HepG2 (cell line): ENCODE results near the gene PLD6. TPM values are rescaled to one million over a fixed set of nuclear protein-coding genes. Genes with fewer than 3 reads are reported as not detected.

Experiments used
- ATAC-seq: fragments of 200-7000 bp; cut with Tn5 transposase; 3 replicates; pipeline ENCODE4 v1.9.1; 2020; ENCODE audit warnings: mild to moderate bottlenecking, moderate library complexity
- BruUV-seq: library from RNA; stranded (reverse); fragments of 400-500 nt; replicated peaks from 2 replicates; lab custom pipeline; 2021; lab: Mats Ljungman, UMichigan
- CTCF ChIA-PET: fragments of 300-600 bp; formaldehyde crosslinking; extraction: SDS; loops from one replicate; lab custom pipeline; 2021; ENCODE audit warnings: low total read pairs, inconsistent platforms, low intra/inter-chr PET ratio; lab: Yijun Ruan, JAX
- POLR2A ChIA-PET: fragments of 350-600 bp; sonication (Branson Sonifier 250); formaldehyde crosslinking; loops from one replicate; lab custom pipeline; 2020; ENCODE audit warnings: antibody characterized with exemption, inconsistent platforms; lab: Yijun Ruan, JAX
- DNase-seq: peaks from one replicate; pipeline ENCODE4 v3.0.0-alpha.2; 2015; ENCODE audit warnings: low spot score
- FAIRE-seq: peaks from 3 replicates; lab custom pipeline; 2011; peaks lifted over from hg19 to GRCh38; lab: Jason Lieb, UNC
- H2AFZ ChIP-seq: one replicate; pipeline ENCODE4 v1.6.1; 2011; ENCODE audit warnings: low read length, inconsistent platforms
- H3K27ac ChIP-seq: fragments of 300-600 bp; 3 replicates; pipeline ENCODE4 v1.8.0; 2011; ENCODE audit warnings: mixed run types, mild to moderate bottlenecking, mixed read lengths, low read length, inconsistent platforms; ENCODE audit not compliant: insufficient read depth; ENCODE audit errors: extremely low read length
- H3K27me3 ChIP-seq, 2 experiments: fragments of 200-600 bp in 1 of 2; 2 replicates in 1 of 2; 3 replicates in 1 of 2; pipeline versions ENCODE4 v1.6.0 to v1.8.0; 2011; ENCODE audit warnings: low read length in 2 of 2, mild to moderate bottlenecking in 2 of 2, moderate library complexity in 2 of 2, inconsistent platforms in 1 of 2; ENCODE audit not compliant: insufficient read depth in 2 of 2, control insufficient read depth in 1 of 2
- H3K36me3 ChIP-seq, 2 experiments: fragments of 200-600 bp in 1 of 2; replicated peaks in 1 of 2; 2 replicates in 1 of 2; 3 replicates in 1 of 2; pipeline versions ENCODE4 v1.5.1 to v1.8.0; 2011; ENCODE audit warnings: low read length in 2 of 2, inconsistent platforms in 1 of 2; ENCODE audit not compliant: insufficient read depth in 2 of 2, control insufficient read depth in 1 of 2
- H3K4me1 ChIP-seq: 2 replicates; pipeline ENCODE4 v1.5.1; 2012; ENCODE audit warnings: low read length, inconsistent platforms; ENCODE audit not compliant: insufficient read depth
- H3K4me2 ChIP-seq: 2 replicates; pipeline ENCODE4 v1.6.0; 2011; ENCODE audit warnings: low read depth, low read length, inconsistent platforms
- H3K4me3 ChIP-seq, 3 experiments: fragments of 200-600 bp in 1 of 3; sonication (generic), shearing (Covaris generic) in 1 of 3; replicated peaks in 1 of 3; 2 replicates each; pipeline ENCODE4 v1.5.1; 2011 to 2016; ENCODE audit warnings: low read length in 3 of 3, inconsistent platforms in 2 of 3, low read depth in 2 of 3, mild to moderate bottlenecking in 2 of 3, control low read depth in 1 of 3, mixed read lengths in 1 of 3; ENCODE audit not compliant: insufficient read depth in 1 of 3
- H3K79me2 ChIP-seq: one replicate; pipeline ENCODE4 v1.6.1; 2011; ENCODE audit warnings: low read length, inconsistent platforms; ENCODE audit not compliant: insufficient read depth
- H3K9ac ChIP-seq: 2 replicates; pipeline ENCODE4 v1.6.0; 2011; ENCODE audit warnings: mild to moderate bottlenecking, low read depth, low read length, inconsistent platforms; ENCODE audit not compliant: insufficient read depth
- H3K9me3 ChIP-seq: 2 replicates; pipeline ENCODE4 v1.5.1; 2012; ENCODE audit warnings: mild to moderate bottlenecking, low read length
- H4K20me1 ChIP-seq: 2 replicates; pipeline ENCODE4 v1.6.0; 2011; ENCODE audit warnings: inconsistent platforms, mild to moderate bottlenecking, low read length, moderate library complexity; ENCODE audit not compliant: insufficient read depth
- AGO2 ChIP-seq: fragments of 200-400 bp; formaldehyde crosslinking; optimal IDR thresholded peaks from 2 replicates; pipeline ENCODE3; 2017; ENCODE audit warnings: mild to moderate bottlenecking, low read depth, low read length, moderate library complexity
- ELF4 ChIP-seq: sonication (generic); formaldehyde crosslinking; IDR thresholded peaks from 2 replicates; pipeline ENCODE4 v1.5.0; 2020; ENCODE audit warnings: missing genetic modification reagents, mild to moderate bottlenecking, moderate library complexity, borderline replicate concordance
- ZBTB8A ChIP-seq: sonication (generic); formaldehyde crosslinking; IDR thresholded peaks from 2 replicates; pipeline ENCODE4 v1.4.0; 2020; ENCODE audit warnings: mild to moderate bottlenecking, low read depth, missing genetic modification reagents, borderline replicate concordance
- ZNF709 ChIP-seq: sonication (generic); formaldehyde crosslinking; IDR thresholded peaks from 2 replicates; pipeline ENCODE4 v1.5.0; 2020; ENCODE audit warnings: mild to moderate bottlenecking, missing genetic modification reagents
- ZNF747 ChIP-seq: sonication (generic); formaldehyde crosslinking; IDR thresholded peaks from 2 replicates; pipeline ENCODE4 v1.8.1; 2023; ENCODE audit warnings: missing genetic modification reagents, mild to moderate bottlenecking, borderline replicate concordance
- WGBS: methylation state at CpG from one replicate; pipeline ENCODE4 v1.1.6; 2017; ENCODE audit warnings: low lambda C conversion rate; 5-methylcytosine and 5-hydroxymethylcytosine counted together
- in situ Hi-C: cut with HindIII; loops from 2 replicates; pipeline ENCODE4 v1.10.0; 2017; ENCODE audit warnings: low pct_unique_long_range_greater_than_20kb; ENCODE audit not compliant: extremely low pct_ligation_motif_present
- intact Hi-C: fragments of 100-400 bp; cut with micrococcal nuclease; formaldehyde crosslinking; loops from one replicate; pipeline ENCODE4 v1.10.0; 2022; ENCODE audit not compliant: unreplicated experiment
- polyA plus RNA-seq, 8 experiments: library from polyadenylated mRNA; depleted of rRNA in 3 of 8; stranded (reverse) in 7 of 8; unstranded in 1 of 8; fragments of >200 nt; fragmentation: Illumina TruSeq in 4 of 8; extraction: Trizol in 4 of 8; gene quantifications; 2 replicates each; pipeline versions ENCODE4 v1.2.1 to v1.2.3, GENCODE V29; 2011 to 2016; ENCODE audit warnings: low read depth in 4 of 8, missing spikeins in 1 of 8, mixed read lengths in 1 of 8; ENCODE audit not compliant: insufficient read depth in 1 of 8
- total RNA-seq, 5 experiments: library from RNA; depleted of rRNA; stranded (reverse); fragments of >200 nt; fragmentation: Illumina TruSeq; extraction: Trizol; gene quantifications; 2 replicates each; pipeline ENCODE4 v1.2.3, GENCODE V29; 2016; ENCODE audit warnings: low read depth in 1 of 5
- TF ChIP-seq, protein P1 (sequence below): sonication (generic); formaldehyde crosslinking; IDR thresholded peaks from 2 replicates; pipeline ENCODE4 v1.4.0; 2020; ENCODE audit warnings: mild to moderate bottlenecking, missing genetic modification reagents

The PLD6 gene
- total and polyA plus RNA-seq, 2 of the 13 experiments (the other 11 are each of a cell fraction or from before 2014, with no cell fraction given), result 5.2 to 11.4 TPM

DNA sequence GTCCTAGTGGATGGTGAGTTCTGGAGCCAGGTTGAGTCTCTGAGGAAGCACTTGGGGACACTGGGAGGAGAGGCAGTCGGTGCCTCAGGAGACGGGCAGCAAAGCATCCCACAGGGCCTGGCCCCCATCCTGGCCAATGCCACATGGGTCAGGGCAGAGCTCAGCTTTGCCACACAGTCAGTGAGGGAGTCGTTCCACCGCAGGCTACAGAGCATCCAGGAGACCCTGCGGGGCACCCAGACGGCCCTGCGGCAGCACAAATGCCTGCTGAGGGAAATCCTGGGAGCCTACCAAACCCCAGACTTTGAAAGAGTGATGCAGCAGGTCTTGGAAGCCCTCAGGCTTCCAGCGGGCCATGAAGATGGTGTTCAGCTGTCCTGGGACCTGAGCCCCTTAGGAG lies 39.7 kb downstream of the PLD6 start:
- Histone ChIP-seq H4K20me1 (no peaks in the 10 kb centered on the region), H3K4me1 (no peaks in the 10 kb centered on the region), H3K36me3 (peaks cover 15 to 51% of the 10 kb centered on the region in 2 experiments; a peak in 4 of 5 replicates), H3K27me3 (no peaks in the 10 kb centered on the region), H2AFZ (no peak overlapping the region), H3K27ac (no peak overlapping the region), H3K9me3 (no peaks in the 10 kb centered on the region), H3K4me2 (no peak overlapping the region), H3K79me2 (no peaks in the 10 kb centered on the region), H3K4me3 (no peak overlapping the region), H3K9ac (no peak overlapping the region)
- intact Hi-C loops (no loop called here), in situ Hi-C loops (no loop called here)
- ATAC-seq, result no peak
- no peak for FAIRE-seq
- WGBS, result no CpG with 5 or more reads among the region's 8 CpGs
- BruUV-seq, result no TSS peak
- POLR2A ChIA-PET, result no interaction called here
- TF ChIP-seq ZNF747 (CRISPR knock-in tag), result no peak
- no peak for DNase-seq
- CTCF ChIA-PET, result no interaction called here

DNA sequence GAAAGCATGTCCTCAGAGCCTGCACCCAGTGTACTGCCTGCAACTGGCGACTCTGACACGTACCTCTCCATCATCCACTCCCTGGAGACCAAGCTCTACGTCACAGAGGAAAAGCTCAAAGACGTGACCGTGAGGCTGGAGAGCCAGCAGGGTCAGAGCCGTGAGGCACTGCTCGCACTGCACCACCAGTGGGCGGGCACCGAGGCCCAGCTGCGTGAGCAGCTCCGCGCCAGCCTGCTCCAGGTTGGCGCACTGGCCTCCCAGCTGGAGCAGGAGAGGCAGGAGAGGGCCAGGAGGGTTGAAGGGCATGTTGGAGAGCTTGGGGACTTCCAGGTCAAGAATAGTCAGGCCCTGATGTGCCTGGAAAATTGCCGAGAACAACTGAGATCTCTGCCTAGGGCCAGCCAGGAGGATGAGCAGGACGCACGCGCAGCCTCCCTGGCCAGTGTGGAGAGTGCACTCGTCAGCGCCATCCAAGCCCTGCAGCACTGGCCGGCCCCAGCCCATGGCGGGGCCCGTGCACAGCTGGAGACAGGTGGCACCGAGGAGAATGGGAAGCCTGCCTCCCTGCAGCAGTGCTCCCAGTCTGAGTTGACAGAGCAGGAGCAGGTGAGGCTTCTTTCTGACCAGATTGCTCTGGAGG lies 40.3 kb downstream of the PLD6 start:
- FAIRE-seq (no peak), ATAC-seq (no peak), DNase-seq (no peak)
- Histone ChIP-seq H2AFZ (no peak overlapping the region), H3K79me2 (no peaks in the 10 kb centered on the region), H3K9ac (no peak overlapping the region), H3K27ac (no peak overlapping the region), H3K4me1 (no peaks in the 10 kb centered on the region), H3K4me2 (no peak overlapping the region), H3K9me3 (no peaks in the 10 kb centered on the region), H3K36me3 (peaks cover 16 to 54% of the 10 kb centered on the region in 2 experiments; a peak in 4 of 5 replicates), H3K4me3 (no peak overlapping the region)
- CTCF ChIA-PET, result no interaction called here
- BruUV-seq, result no TSS peak
- in situ Hi-C loops, result no loop called here
- POLR2A ChIA-PET, result no interaction called here
- TF ChIP-seq ELF4, result no peak
- TF ChIP-seq ZBTB8A (CRISPR knock-in tag), result no peak
- TF ChIP-seq, protein P1, sequence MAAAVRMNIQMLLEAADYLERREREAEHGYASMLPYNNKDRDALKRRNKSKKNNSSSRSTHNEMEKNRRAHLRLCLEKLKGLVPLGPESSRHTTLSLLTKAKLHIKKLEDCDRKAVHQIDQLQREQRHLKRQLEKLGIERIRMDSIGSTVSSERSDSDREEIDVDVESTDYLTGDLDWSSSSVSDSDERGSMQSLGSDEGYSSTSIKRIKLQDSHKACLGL (CRISPR knock-in tag), result no peak
- TF ChIP-seq AGO2, result peak; percentile 15
- no peak for TF ChIP-seq ZNF709
- TF ChIP-seq, all 625 proteins: peak for 1
- intact Hi-C loops, result no loop called here
- no peaks in the 10 kb centered on the region for H4K20me1 ChIP-seq
- H3K27me3 ChIP-seq, result no peaks in the 10 kb centered on the region
- 97% methylated on average over 17 of the region's 23 CpGs for WGBS
